Pancreas (tissue), 10 donors: ENCODE results near the gene FGFR2. TPM values are rescaled to one million over a fixed set of nuclear protein-coding genes. Genes with fewer than 3 reads are reported as not detected.

Experiments
- ATAC-seq, 4 donors: fragments of 200-7000 bp; cut with Tn5 transposase; one replicate each; pipeline versions ENCODE4 v1.8.0 to v1.9.1; 2020; ENCODE audit warnings: mild to moderate bottlenecking in 4 of 4, moderate library complexity in 4 of 4
- DNase-seq, 6 donors: peaks; one replicate each; pipeline ENCODE4 v3.0.0-alpha.2; 2020
- FAIRE-seq: peaks from 2 replicates; lab custom pipeline; 2012; peaks lifted over from hg19 to GRCh38; lab: Jason Lieb, UNC
- H3K27ac ChIP-seq, 4 donors: fragments of 200-600 bp; sonication (generic); 1 replicate in 3 of 4; 2 replicates in 1 of 4; pipeline versions ENCODE4 v1.5.0 to v1.8.0; 2020
- H3K27me3 ChIP-seq, 4 donors: fragments of 200-600 bp; one replicate each; pipeline ENCODE4 v1.8.0; 2021
- H3K36me3 ChIP-seq, 3 donors: fragments of 200-600 bp; sonication (generic) in 1 of 3; one replicate each; pipeline versions ENCODE4 v1.5.0 to v1.8.0; 2020 to 2021
- H3K4me1 ChIP-seq, 3 donors: fragments of 200-600 bp; one replicate each; pipeline ENCODE4 v1.8.0; 2021
- H3K4me3 ChIP-seq, 4 donors: fragments of 200-600 bp; sonication (generic) in 2 of 4; one replicate each; pipeline versions ENCODE4 v1.5.0 to v1.8.0; 2020 to 2021
- H3K9me3 ChIP-seq, 4 donors: fragments of 200-600 bp; one replicate each; pipeline ENCODE4 v1.8.0; 2021
- CTCF ChIP-seq, 4 donors: fragments of 200-600 bp; sonication (generic) in 3 of 4; IDR thresholded peaks; one replicate each; pipeline versions ENCODE4 v1.5.0 to v1.8.0; 2021; ENCODE audit warnings: antibody characterized with exemption in 4 of 4
- WGBS, 2 donors: extraction: QIAGEN DNeasy Blood & Tissue Kit; methylation state at CpG; one replicate each; pipeline ENCODE4 v1.1.7; 2013; 5-methylcytosine and 5-hydroxymethylcytosine counted together
- intact Hi-C, 3 donors: fragments of 100-400 bp; cut with DNase I; formaldehyde crosslinking; loops; one replicate each; pipeline versions ENCODE4 v1.11.1 to v1.14.2; 2022
- polyA plus RNA-seq, 2 donors: library from polyadenylated mRNA; stranded (reverse); fragments of 200-250 nt; gene quantifications; one replicate each; pipeline ENCODE4 v1.2.3, GENCODE V29; 2013
- total RNA-seq, 6 donors: library from RNA; stranded (reverse); fragmentation: NEBNext Ultra II Directional in 4 of 6; extraction: Animal tissue kit (Norgen Biotek cat#: 25700) in 4 of 6; gene quantifications; one replicate each; pipeline versions ENCODE4 v1.2.1 to v1.2.4, GENCODE V29; 2021 to 2023
- donor health status: healthy with polysubstance abuse.
- donor health status: DM: no; HTN: no; CAD: no; lungs with moderate emphysema.
- donor health status: DM: no; HTN: no; CAD: no.
- donor health status: control.
- donor health status: control.
- donor health status: Bipolar disorder and iron deficiency.
- donor health status: DM: yes; HTN: yes; CAD: no.
- donor health status: DM: no; HTN: no; CAD: no.
- donor health status: DM: no; HTN: no; CAD: no.
- donor health status: DM: yes; HTN: yes; CAD: no.

FGFR2 gene
- total and polyA plus RNA-seq, 8 donors = 23.8 to 64.0 (median 31.4) TPM

GRCh38 chr10:121595806-121596688 is 2.2 kb downstream of the FGFR2 start:
- WGBS, 2 donors = 32 to 37% methylated on average over 28 of the region's 28 CpGs
- peak in 3 of 4 donors; percentile 11 to 14 (median 13) for ATAC-seq
- intact Hi-C loops = no loop called here

GRCh38 chr10:121595351-121595805 is 2.9 kb downstream of the FGFR2 start:
- H3K27me3 ChIP-seq = peaks cover 0 to 4% (median 0%) of the 10 kb centered on the region in 4 donors
- FAIRE-seq = no peak
- intact Hi-C loops = no loop called here
- H3K9me3 ChIP-seq = no peaks in the 10 kb centered on the region
- no peaks in the 10 kb centered on the region for H3K36me3 ChIP-seq
- no peak for DNase-seq
- ATAC-seq = no peak
- peak overlapping the region in 3 of 4 donors; percentile 62 to 71 (median 64) for H3K27ac ChIP-seq
- H3K4me3 ChIP-seq = peak overlapping the region in 2 of 4 donors; percentile 54
- TF ChIP-seq CTCF (IDR thresholded peaks at IDR 0.05) = no peak
- no peaks in the 10 kb centered on the region for H3K4me1 ChIP-seq
- 31 to 36% methylated on average over 11 of the region's 11 CpGs for WGBS, 2 donors

More at GRCh38 chr10:121595806-121596688, 2.2 kb downstream of the FGFR2 start:
- Histone ChIP-seq H3K36me3 (no peaks in the 10 kb centered on the region), H3K27me3 (peaks cover 0 to 4% (median 0%) of the 10 kb centered on the region in 4 donors), H3K4me3 (peak overlapping the region in 3 of 4 donors; percentile 49 to 54 (median 54)), H3K27ac (peak overlapping the region in 3 of 4 donors; percentile 62 to 71 (median 64)), H3K9me3 (no peaks in the 10 kb centered on the region), H3K4me1 (no peaks in the 10 kb centered on the region)
- DNase-seq (peak in 2 of 6 donors; percentile 14 to 35), FAIRE-seq (no peak)
- TF ChIP-seq CTCF (IDR thresholded peaks at IDR 0.05) = no peak

- no peaks in the 10 kb centered on the region for H3K9me3 ChIP-seq
- intact Hi-C loops = no loop called here
- no peak for ATAC-seq
- H3K27me3 ChIP-seq = peaks cover 0 to 4% (median 0%) of the 10 kb centered on the region in 4 donors
- 53 to 63% methylated on average over 5 of the region's 5 CpGs for WGBS, 2 donors
- no peak for TF ChIP-seq CTCF (IDR thresholded peaks at IDR 0.05)
- DNase-seq = no peak
- H3K4me1 ChIP-seq = no peaks in the 10 kb centered on the region
- H3K27ac ChIP-seq = peak overlapping the region in 2 of 4 donors; percentile 27 to 62
- H3K4me3 ChIP-seq = peak overlapping the region in 2 of 4 donors; percentile 54
- no peak for FAIRE-seq
- H3K36me3 ChIP-seq = no peaks in the 10 kb centered on the region
These were observed 3.5 kb downstream of the FGFR2 start for GRCh38 chr10:121594623-121595350.

- no peak for ATAC-seq
- no peaks in the 10 kb centered on the region for H3K36me3 ChIP-seq
- WGBS, 2 donors = 34 to 37% methylated on average over 8 of the region's 8 CpGs
- peak overlapping the region in 1 of 4 donors; percentile 12 for H3K4me3 ChIP-seq
- peaks cover 0 to 4% (median 0%) of the 10 kb centered on the region in 4 donors for H3K27me3 ChIP-seq
- no peak for TF ChIP-seq CTCF (IDR thresholded peaks at IDR 0.05)
- intact Hi-C loops = no loop called here
- DNase-seq = no peak
- no peak for FAIRE-seq
- H3K4me1 ChIP-seq = no peaks in the 10 kb centered on the region
- H3K9me3 ChIP-seq = no peaks in the 10 kb centered on the region
- peak overlapping the region in 2 of 4 donors; percentile 27 to 62 for H3K27ac ChIP-seq
These were observed 4.2 kb downstream of the FGFR2 start for GRCh38 chr10:121594076-121594475.
